ENCODE measurements around the gene SOX30.

Gene SOX30

DNA sequence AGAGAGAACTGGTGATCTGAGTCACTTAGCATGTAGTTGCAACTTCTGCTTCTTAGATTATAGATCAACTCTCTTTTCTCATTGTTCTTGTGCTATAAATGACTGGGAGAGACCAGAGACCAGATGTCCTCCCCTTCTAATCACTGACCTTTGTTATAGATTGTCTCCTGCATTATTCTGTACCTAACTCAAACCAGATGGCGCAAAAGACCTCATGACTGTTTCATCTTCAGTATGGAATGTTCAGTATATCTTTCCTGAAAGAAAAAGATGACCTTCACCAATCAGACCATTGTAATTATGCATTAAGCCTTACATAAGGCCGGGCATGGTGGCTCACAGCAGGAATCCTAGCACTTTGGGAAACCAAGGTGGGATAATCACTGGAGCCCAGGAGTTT, 46.2 kb downstream of the SOX30 start:
- TF ChIP-seq, protein P1, sequence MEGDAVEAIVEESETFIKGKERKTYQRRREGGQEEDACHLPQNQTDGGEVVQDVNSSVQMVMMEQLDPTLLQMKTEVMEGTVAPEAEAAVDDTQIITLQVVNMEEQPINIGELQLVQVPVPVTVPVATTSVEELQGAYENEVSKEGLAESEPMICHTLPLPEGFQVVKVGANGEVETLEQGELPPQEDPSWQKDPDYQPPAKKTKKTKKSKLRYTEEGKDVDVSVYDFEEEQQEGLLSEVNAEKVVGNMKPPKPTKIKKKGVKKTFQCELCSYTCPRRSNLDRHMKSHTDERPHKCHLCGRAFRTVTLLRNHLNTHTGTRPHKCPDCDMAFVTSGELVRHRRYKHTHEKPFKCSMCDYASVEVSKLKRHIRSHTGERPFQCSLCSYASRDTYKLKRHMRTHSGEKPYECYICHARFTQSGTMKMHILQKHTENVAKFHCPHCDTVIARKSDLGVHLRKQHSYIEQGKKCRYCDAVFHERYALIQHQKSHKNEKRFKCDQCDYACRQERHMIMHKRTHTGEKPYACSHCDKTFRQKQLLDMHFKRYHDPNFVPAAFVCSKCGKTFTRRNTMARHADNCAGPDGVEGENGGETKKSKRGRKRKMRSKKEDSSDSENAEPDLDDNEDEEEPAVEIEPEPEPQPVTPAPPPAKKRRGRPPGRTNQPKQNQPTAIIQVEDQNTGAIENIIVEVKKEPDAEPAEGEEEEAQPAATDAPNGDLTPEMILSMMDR (IDR thresholded peaks at IDR 0.05; ENCODE audit: extremely low read depth, missing control alignments): no peak
- no peak for DNase-seq (ENCODE audit: low spot score)

DNA sequence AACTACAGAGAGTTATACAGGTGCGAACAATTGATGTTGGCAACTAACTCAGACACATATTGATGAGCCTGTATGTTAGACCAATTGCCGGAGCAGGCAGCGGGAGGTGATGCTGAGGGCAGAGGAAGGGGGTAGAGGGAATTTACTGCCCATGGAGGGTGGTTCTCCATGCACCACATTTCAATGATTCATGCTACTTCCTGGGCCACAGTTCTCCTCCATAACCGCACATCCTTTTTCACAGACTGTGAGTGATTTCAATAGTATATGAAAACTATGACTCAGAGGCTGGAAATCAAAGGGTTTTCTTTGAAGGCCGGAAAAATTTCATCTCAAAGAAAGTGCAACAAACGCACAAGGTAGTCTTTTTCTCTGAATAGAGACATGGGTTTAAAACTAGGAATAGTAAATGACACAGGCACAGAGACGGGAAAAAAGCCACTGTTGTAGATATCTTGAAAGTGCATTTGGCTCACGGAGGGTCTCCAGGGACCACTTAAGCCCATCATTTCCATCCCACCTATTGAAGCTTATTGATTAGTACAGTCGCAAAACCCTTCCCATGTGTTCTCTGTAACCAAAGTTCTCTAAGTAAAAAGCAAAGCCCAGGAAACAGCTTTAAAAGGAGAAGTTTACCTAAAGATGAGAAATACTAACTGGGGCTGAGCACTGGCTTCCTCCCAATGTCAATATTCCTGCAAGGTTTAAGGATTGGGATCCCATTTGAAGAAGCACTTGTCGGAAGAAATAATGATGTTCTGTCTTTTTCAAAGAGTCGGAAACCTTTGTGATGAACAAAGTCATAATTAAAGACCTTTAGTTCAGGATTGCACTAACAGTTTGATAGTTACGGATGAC, 48.7 kb downstream of the SOX30 start:
- TF ChIP-seq, protein P1 (IDR thresholded peaks at IDR 0.05; ENCODE audit: extremely low read depth, missing control alignments): no peak

GRCh38 chr5:157602505-157602904, 49.7 kb downstream of the SOX30 start:
- no peak for DNase-seq (ENCODE audit: low spot score)
- TF ChIP-seq, protein P1 (IDR thresholded peaks at IDR 0.05; ENCODE audit: extremely low read depth, missing control alignments): no peak

More for the DNA sequence above, 48.7 kb downstream of the SOX30 start:
- no peak for DNase-seq (ENCODE audit: low spot score)

- TF ChIP-seq, protein P1 (IDR thresholded peaks at IDR 0.05; ENCODE audit: extremely low read depth, missing control alignments): no peak
Measured at GRCh38 chr5:157600252-157600651, 52.0 kb downstream of the SOX30 start.

GRCh38 chr5:157599565-157599964, 52.7 kb downstream of the SOX30 start:
- no peak for DNase-seq (ENCODE audit: low spot score)
- TF ChIP-seq, protein P1 (IDR thresholded peaks at IDR 0.05; ENCODE audit: extremely low read depth, missing control alignments): no peak

More at GRCh38 chr5:157600252-157600651, 52.0 kb downstream of the SOX30 start:
- DNase-seq (ENCODE audit: low spot score): no peak

- DNase-seq (ENCODE audit: low spot score): no peak
- TF ChIP-seq, protein P1 (IDR thresholded peaks at IDR 0.05; ENCODE audit: extremely low read depth, missing control alignments): no peak
Measured at GRCh38 chr5:157598350-157598936, 53.8 kb downstream of the SOX30 start.

DNA sequence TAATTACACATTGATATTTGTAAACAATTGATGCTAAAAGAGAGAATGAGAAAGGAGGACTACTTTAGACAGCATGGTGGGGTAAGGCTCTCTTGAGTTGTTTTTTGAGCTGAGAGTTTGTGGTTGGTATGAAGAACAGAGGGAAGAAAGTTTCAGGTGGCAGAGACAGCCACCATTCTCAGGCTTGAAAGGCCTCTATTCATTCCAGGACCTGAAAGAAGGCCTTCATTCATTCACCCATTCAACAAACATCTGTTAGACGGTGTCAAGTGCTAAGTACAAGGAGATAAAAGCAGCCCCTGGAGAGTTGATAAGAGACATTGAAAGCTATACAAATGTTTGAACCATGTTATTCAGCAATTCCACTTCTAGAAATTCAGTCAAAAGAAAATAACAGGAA, 55.0 kb downstream of the SOX30 start:
- no peak for DNase-seq (ENCODE audit: low spot score)
- TF ChIP-seq, protein P1 (IDR thresholded peaks at IDR 0.05; ENCODE audit: extremely low read depth, missing control alignments): no peak
